Measurements from ENCODE around the gene B3GAT2. TPM values are rescaled to one million over a fixed set of nuclear protein-coding genes. Genes with fewer than 3 reads are reported as not detected.

The B3GAT2 gene
- total and polyA plus RNA-seq, 2 donors (not counting 1 experiment from before 2014, with no cell fraction given), result not detected

DNA sequence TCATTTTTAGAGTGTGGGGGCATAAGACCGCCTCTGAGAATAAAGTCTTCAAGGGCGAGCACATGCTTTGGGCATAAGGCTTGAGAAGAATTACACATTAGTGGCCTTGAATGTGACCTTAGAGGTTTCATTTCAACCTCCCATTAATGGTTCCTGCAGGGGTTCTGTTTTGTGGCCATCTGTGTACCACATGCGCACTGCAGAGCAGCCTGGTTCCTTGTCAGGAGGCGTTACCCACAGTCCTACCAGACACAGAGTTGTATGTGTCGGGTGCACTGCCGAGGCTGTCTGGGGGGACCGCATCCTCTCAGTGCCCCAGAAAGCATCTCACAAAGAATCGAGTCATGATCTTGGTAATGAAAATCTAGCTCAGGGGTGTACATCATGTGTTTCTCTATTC, 115.7 kb downstream of the B3GAT2 start:
- Mint-ChIP-seq H3K9me3 (ENCODE audit: insufficient read depth) (no peaks in the 10 kb centered on the region), H3K27ac (no peak overlapping the region), H3K27me3 (no peaks in the 10 kb centered on the region), H3K4me1 (no peaks in the 10 kb centered on the region), H3K4me3 (no peak overlapping the region)
- Histone ChIP-seq H3K4me1 (ENCODE audit: control insufficient read depth in 2 of 2, insufficient read depth in 2 of 2, low read length in 2 of 2) (no peaks in the 10 kb centered on the region), H3K9ac (ENCODE audit: low read length) (no peak overlapping the region), H3K9me3 (ENCODE audit: control extremely low read depth in 1 of 3, control insufficient read depth in 2 of 3, insufficient read depth in 1 of 3, low read length in 2 of 3) (no peaks in the 10 kb centered on the region), H3K27me3 (replicated peaks in 1 of 4; ENCODE audit: control extremely low read depth in 1 of 4, control insufficient read depth in 3 of 4, insufficient read depth in 4 of 4, low read length in 3 of 4) (no peaks in the 10 kb centered on the region), H4K20me1 (ENCODE audit: control insufficient read depth, insufficient read depth, low read length, poor library complexity, severe bottlenecking) (no peaks in the 10 kb centered on the region), H3K36me3 (replicated peaks in 1 of 2; ENCODE audit: control extremely low read depth in 1 of 2, control insufficient read depth in 1 of 2, extremely low read depth in 1 of 2, insufficient read depth in 2 of 2, low read length in 1 of 2) (peaks cover 0 to 7% of the 10 kb centered on the region in 2 experiments), H3K4me2 (replicated peaks; ENCODE audit: low read depth, low read length, poor library complexity, severe bottlenecking) (no peak overlapping the region), H3K4me3 (ENCODE audit: control extremely low read depth in 1 of 5, extremely low read depth in 1 of 5, insufficient read depth in 1 of 5, low read depth in 2 of 5, low read length in 4 of 5) (no peak overlapping the region), H3K79me2 (ENCODE audit: control insufficient read depth, insufficient read depth, low read length) (no peaks in the 10 kb centered on the region), H3K27ac (ENCODE audit: low read length in 2 of 2) (no peak overlapping the region), H2AFZ (ENCODE audit: insufficient read depth, low read depth, low read length, poor library complexity, severe bottlenecking) (no peak overlapping the region)
- 100% methylated on average over 4 of the region's 8 CpGs for WGBS (ENCODE audit: insufficient coverage)
- DNase-seq (no peak), ATAC-seq (ENCODE audit: low read depth) (no peak)
- no peak for TF ChIP-seq CTCF (IDR thresholded peaks at IDR 0.05)
- TF ChIP-seq EZH2 (IDR thresholded peaks at IDR 0.05; ENCODE audit: borderline replicate concordance, insufficient read depth, low read depth, low read length, poor library complexity, severe bottlenecking), result no peak
- CTCF ChIA-PET, result interaction anchor here (1.9 kb wide), 1 partner anchor 43 kb away, joined by 5 read pairs; no protein-coding TSS in a partner anchor
- POLR2A ChIA-PET, result no interaction called here
- intact Hi-C loops (cut with micrococcal nuclease), result no loop called here

- TF ChIP-seq EZH2 (IDR thresholded peaks at IDR 0.05; ENCODE audit: borderline replicate concordance, insufficient read depth, low read depth, low read length, poor library complexity, severe bottlenecking), result no peak
- TF ChIP-seq CTCF (IDR thresholded peaks at IDR 0.05), result no peak
- no peaks in the 10 kb centered on the region for H4K20me1 ChIP-seq (ENCODE audit: control insufficient read depth, insufficient read depth, low read length, poor library complexity, severe bottlenecking)
- no peaks in the 10 kb centered on the region for H3K4me1 ChIP-seq (ENCODE audit: control insufficient read depth in 2 of 2, insufficient read depth in 2 of 2, low read length in 2 of 2)
- ChIA-PET CTCF (interaction anchor here (1.9 kb wide), 1 partner anchor 45 kb away, joined by 5 read pairs; no protein-coding TSS in a partner anchor), POLR2A (no interaction called here)
- intact Hi-C loops (cut with micrococcal nuclease), result no loop called here
- ATAC-seq (ENCODE audit: low read depth), result no peak
- H3K27me3 ChIP-seq (replicated peaks in 1 of 4; ENCODE audit: control extremely low read depth in 1 of 4, control insufficient read depth in 3 of 4, insufficient read depth in 4 of 4, low read length in 3 of 4), result no peaks in the 10 kb centered on the region
- no peak overlapping the region for H3K4me2 ChIP-seq (replicated peaks; ENCODE audit: low read depth, low read length, poor library complexity, severe bottlenecking)
- no peaks in the 10 kb centered on the region for H3K9me3 ChIP-seq (ENCODE audit: control extremely low read depth in 1 of 3, control insufficient read depth in 2 of 3, insufficient read depth in 1 of 3, low read length in 2 of 3)
- H3K4me3 Mint-ChIP-seq, result no peak overlapping the region
- no CpG with 5 or more reads among the region's 7 CpGs for WGBS (ENCODE audit: insufficient coverage)
- no peak overlapping the region for H2AFZ ChIP-seq (ENCODE audit: insufficient read depth, low read depth, low read length, poor library complexity, severe bottlenecking)
- H3K27ac Mint-ChIP-seq, result no peak overlapping the region
- H3K9ac ChIP-seq (ENCODE audit: low read length), result no peak overlapping the region
- no peak overlapping the region for H3K4me3 ChIP-seq (ENCODE audit: control extremely low read depth in 1 of 5, extremely low read depth in 1 of 5, insufficient read depth in 1 of 5, low read depth in 2 of 5, low read length in 4 of 5)
- H3K9me3 Mint-ChIP-seq (ENCODE audit: insufficient read depth), result no peaks in the 10 kb centered on the region
- no peaks in the 10 kb centered on the region for H3K4me1 Mint-ChIP-seq
- no peaks in the 10 kb centered on the region for H3K79me2 ChIP-seq (ENCODE audit: control insufficient read depth, insufficient read depth, low read length)
- H3K36me3 ChIP-seq (replicated peaks in 1 of 2; ENCODE audit: control extremely low read depth in 1 of 2, control insufficient read depth in 1 of 2, extremely low read depth in 1 of 2, insufficient read depth in 2 of 2, low read length in 1 of 2), result peaks cover 0 to 7% of the 10 kb centered on the region in 2 experiments
- H3K27me3 Mint-ChIP-seq, result no peaks in the 10 kb centered on the region
- no peak overlapping the region for H3K27ac ChIP-seq (ENCODE audit: low read length in 2 of 2)
- no peak for DNase-seq
These were observed 117.3 kb downstream of the B3GAT2 start for GRCh38 chr6:70839286-70840266.

Measured in B cell (primary cell).